ENCODE data around the gene ANGPTL7. TPM values are rescaled to one million over a fixed set of nuclear protein-coding genes. Genes with fewer than 3 reads are reported as not detected.
A peak's percentile ranks its signal among the peaks of the same experiment; 100 is the strongest.
"Not testable (repeated sequence)": the region's sequence is repeated elsewhere in the genome, so short reads cannot be mapped to it uniquely, and the experiment has no call there.

ANGPTL7 gene
- polyA plus RNA-seq, 10 donors: 0.34 to 2.3 (median 1.1) TPM

- no peak for DNase-seq
Measured at GRCh38 chr1:11168731-11169130, 20.4 kb upstream of the ANGPTL7 start.

GRCh38 chr1:11169202-11169601 lies 20.0 kb upstream of the ANGPTL7 start:
- DNase-seq: no peak

- no peak for DNase-seq
Measured at GRCh38 chr1:11170102-11170501, 19.1 kb upstream of the ANGPTL7 start.

- DNase-seq: peak in 1 of 3 donors; percentile 59
Measured at GRCh38 chr1:11174261-11174942, 14.8 kb upstream of the ANGPTL7 start.

- DNase-seq: no peak
Measured at GRCh38 chr1:11175461-11175860, 13.7 kb upstream of the ANGPTL7 start.

GRCh38 chr1:11176081-11176706 lies 13.0 kb upstream of the ANGPTL7 start:
- DNase-seq: peak in 1 of 3 donors; percentile 27

GRCh38 chr1:11178021-11179015 lies 10.8 kb upstream of the ANGPTL7 start:
- peak in 1 of 3 donors; percentile 36 for DNase-seq

- no peak for DNase-seq
Measured at GRCh38 chr1:11179125-11179524, 10.0 kb upstream of the ANGPTL7 start.

GRCh38 chr1:11179749-11180148 lies 9.4 kb upstream of the ANGPTL7 start:
- DNase-seq: not testable (repeated sequence)

- no peak for DNase-seq
Measured at GRCh38 chr1:11180342-11180744, 8.8 kb upstream of the ANGPTL7 start.

GRCh38 chr1:11182884-11183283 lies 6.3 kb upstream of the ANGPTL7 start:
- DNase-seq: no peak

GRCh38 chr1:11184973-11185372 lies 4.2 kb upstream of the ANGPTL7 start:
- DNase-seq: no peak

- DNase-seq: no peak
Measured at GRCh38 chr1:11187000-11187399, 2.2 kb upstream of the ANGPTL7 start.

- peak in 1 of 3 donors; percentile 18 for DNase-seq
Measured at GRCh38 chr1:11187494-11187893, 1.7 kb upstream of the ANGPTL7 start.

- DNase-seq: peak in 1 of 3 donors; percentile 14
Measured at GRCh38 chr1:11187931-11188330, 1.2 kb upstream of the ANGPTL7 start.

GRCh38 chr1:11188381-11188780 lies 774 bp upstream of the ANGPTL7 start:
- DNase-seq: no peak

- no peak for DNase-seq
Measured at GRCh38 chr1:11193376-11193775, 4.2 kb downstream of the ANGPTL7 start.

- DNase-seq: no peak
Measured at GRCh38 chr1:11194407-11195176, 5.4 kb downstream of the ANGPTL7 start.

- DNase-seq: no peak
Measured at GRCh38 chr1:11196945-11197344, 7.8 kb downstream of the ANGPTL7 start.

GRCh38 chr1:11197359-11197758 lies 8.2 kb downstream of the ANGPTL7 start:
- DNase-seq: no peak

GRCh38 chr1:11198257-11198656 lies 9.1 kb downstream of the ANGPTL7 start:
- no peak for DNase-seq
